ENCODE measurements around the gene INTS12. TPM values are rescaled to one million over a fixed set of nuclear protein-coding genes. Genes with fewer than 3 reads are reported as not detected.
A peak's percentile ranks its signal among the peaks of the same experiment; 100 is the strongest.

The INTS12 gene
- total RNA-seq, 4 donors from 2014 or later, result 5.9 to 58.2 (median 19.8) TPM

DNA sequence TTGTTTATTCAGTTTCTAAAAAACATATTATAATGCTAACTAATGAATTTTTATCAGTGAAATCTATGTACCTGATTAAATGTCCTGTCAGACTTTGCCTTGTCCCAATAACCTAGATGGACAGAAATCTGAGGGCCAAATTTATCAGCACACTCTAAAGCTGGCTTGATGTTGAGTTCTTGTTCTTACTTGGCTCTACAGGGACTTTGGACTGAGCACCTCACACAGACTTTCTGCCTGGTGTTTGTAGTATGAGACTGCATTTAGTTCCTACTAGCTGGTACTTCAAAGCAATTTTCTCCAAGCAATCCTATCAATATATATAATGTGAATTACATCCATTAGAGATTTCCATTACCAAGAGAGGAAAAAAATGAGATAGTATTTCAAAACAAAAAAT, 37.8 kb downstream of the INTS12 start:
- H3K4me3 ChIP-seq, result no peak overlapping the region
- intact Hi-C loops (cut with DNase I; ENCODE audit: low total_unique reads), result no loop called here
- H3K4me1 ChIP-seq, result no peaks in the 10 kb centered on the region
- H3K9me3 ChIP-seq, result no peaks in the 10 kb centered on the region
- DNase-seq, result no peak
- H3K27me3 ChIP-seq, result no peaks in the 10 kb centered on the region
- no peak overlapping the region for H3K27ac ChIP-seq
- no peaks in the 10 kb centered on the region for H3K36me3 ChIP-seq
- TF ChIP-seq, protein P1, sequence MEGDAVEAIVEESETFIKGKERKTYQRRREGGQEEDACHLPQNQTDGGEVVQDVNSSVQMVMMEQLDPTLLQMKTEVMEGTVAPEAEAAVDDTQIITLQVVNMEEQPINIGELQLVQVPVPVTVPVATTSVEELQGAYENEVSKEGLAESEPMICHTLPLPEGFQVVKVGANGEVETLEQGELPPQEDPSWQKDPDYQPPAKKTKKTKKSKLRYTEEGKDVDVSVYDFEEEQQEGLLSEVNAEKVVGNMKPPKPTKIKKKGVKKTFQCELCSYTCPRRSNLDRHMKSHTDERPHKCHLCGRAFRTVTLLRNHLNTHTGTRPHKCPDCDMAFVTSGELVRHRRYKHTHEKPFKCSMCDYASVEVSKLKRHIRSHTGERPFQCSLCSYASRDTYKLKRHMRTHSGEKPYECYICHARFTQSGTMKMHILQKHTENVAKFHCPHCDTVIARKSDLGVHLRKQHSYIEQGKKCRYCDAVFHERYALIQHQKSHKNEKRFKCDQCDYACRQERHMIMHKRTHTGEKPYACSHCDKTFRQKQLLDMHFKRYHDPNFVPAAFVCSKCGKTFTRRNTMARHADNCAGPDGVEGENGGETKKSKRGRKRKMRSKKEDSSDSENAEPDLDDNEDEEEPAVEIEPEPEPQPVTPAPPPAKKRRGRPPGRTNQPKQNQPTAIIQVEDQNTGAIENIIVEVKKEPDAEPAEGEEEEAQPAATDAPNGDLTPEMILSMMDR (IDR thresholded peaks at IDR 0.05), result no peak
- TF ChIP-seq POLR2A (IDR thresholded peaks at IDR 0.05), result no peak

- intact Hi-C loops (cut with DNase I; ENCODE audit: low total_unique reads), result no loop called here
- H3K36me3 ChIP-seq, result no peaks in the 10 kb centered on the region
- TF ChIP-seq, protein P1 (IDR thresholded peaks at IDR 0.05), result peak; percentile 7 to 26 (median 15)
- TF ChIP-seq POLR2A (IDR thresholded peaks at IDR 0.05), result no peak
- H3K4me3 ChIP-seq, result no peak overlapping the region
- H3K27ac ChIP-seq, result no peak overlapping the region
- no peaks in the 10 kb centered on the region for H3K4me1 ChIP-seq
- DNase-seq, result no peak
- no peaks in the 10 kb centered on the region for H3K9me3 ChIP-seq
- no peaks in the 10 kb centered on the region for H3K27me3 ChIP-seq
These were observed 41.8 kb downstream of the INTS12 start for GRCh38 chr4:105666693-105667092.

DNA sequence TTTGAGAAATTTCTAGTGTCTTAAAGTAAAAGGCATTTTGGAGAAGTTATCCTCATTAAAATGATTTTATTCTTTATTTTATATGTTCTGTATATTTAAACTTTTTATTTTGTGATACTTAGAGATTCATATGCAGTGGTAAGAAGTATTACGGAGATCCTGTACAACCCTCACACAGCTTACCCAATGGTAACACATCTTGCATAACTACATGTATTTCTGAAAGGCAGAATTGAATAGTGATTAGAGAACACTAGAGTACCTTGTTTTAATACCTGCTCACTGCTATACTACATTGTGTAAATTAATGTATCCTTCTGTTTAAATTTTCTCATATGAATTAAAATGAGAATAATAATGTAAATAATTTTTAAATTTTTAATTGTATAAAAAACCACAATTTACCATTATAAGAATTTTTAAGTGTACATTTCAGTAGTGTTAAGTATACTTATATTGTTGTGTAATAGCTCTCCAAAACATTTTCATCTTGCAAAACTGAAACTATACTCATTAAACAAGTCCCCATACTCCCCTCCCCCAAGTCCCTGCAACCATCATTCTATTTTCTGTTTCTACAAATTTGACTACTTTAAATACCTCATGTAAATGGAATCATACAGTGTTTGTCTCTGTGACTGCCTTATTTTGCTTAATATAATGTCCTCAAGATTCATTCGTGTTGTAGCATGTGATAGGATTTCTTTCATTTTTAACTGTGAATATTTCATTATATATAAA, 45.4 kb downstream of the INTS12 start:
- Histone ChIP-seq H3K4me3 (no peak overlapping the region), H3K4me1 (no peaks in the 10 kb centered on the region), H3K27ac (no peak overlapping the region), H3K9me3 (no peaks in the 10 kb centered on the region), H3K27me3 (no peaks in the 10 kb centered on the region), H3K36me3 (no peaks in the 10 kb centered on the region)
- intact Hi-C loops (cut with DNase I; ENCODE audit: low total_unique reads), result no loop called here
- no peak for DNase-seq
- TF ChIP-seq, protein P1 (IDR thresholded peaks at IDR 0.05), result no peak
- TF ChIP-seq POLR2A (IDR thresholded peaks at IDR 0.05), result no peak

- Histone ChIP-seq H3K9me3 (no peaks in the 10 kb centered on the region), H3K36me3 (no peaks in the 10 kb centered on the region), H3K27ac (no peak overlapping the region), H3K27me3 (no peaks in the 10 kb centered on the region), H3K4me3 (no peak overlapping the region), H3K4me1 (no peaks in the 10 kb centered on the region)
- no peak for DNase-seq
- TF ChIP-seq, protein P1 (IDR thresholded peaks at IDR 0.05), result no peak
- no peak for TF ChIP-seq POLR2A (IDR thresholded peaks at IDR 0.05)
- intact Hi-C loops (cut with DNase I; ENCODE audit: low total_unique reads), result no loop called here
These were observed 47.5 kb downstream of the INTS12 start for GRCh38 chr4:105661028-105661427.

DNA sequence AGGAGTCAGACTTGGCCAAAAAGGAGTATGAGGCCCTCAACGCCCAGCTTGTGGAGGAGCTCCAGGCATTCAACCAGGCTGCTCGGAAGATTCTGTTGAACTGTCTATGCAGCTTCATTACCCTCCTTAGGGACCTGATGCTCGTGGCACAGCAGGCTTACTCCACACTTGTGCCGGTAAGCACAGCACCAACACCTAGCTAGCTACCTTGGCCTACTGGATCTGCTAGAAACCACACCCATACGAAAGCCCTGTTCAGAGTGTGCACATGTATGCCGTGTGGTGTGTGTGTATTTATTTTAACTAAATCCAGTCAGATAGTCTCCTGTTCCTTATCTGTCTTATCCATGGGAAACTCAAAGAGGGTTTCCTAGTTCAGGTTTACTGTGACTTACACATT, 49.3 kb downstream of the INTS12 start:
- intact Hi-C loops (cut with DNase I; ENCODE audit: low total_unique reads), result no loop called here
- H3K27ac ChIP-seq, result no peak overlapping the region
- H3K36me3 ChIP-seq, result no peaks in the 10 kb centered on the region
- H3K4me1 ChIP-seq, result no peaks in the 10 kb centered on the region
- H3K27me3 ChIP-seq, result no peaks in the 10 kb centered on the region
- no peaks in the 10 kb centered on the region for H3K9me3 ChIP-seq
- no peak for DNase-seq
- TF ChIP-seq POLR2A (IDR thresholded peaks at IDR 0.05), result no peak
- no peak overlapping the region for H3K4me3 ChIP-seq

All from uterus (tissue), 4 donors.